ENCODE measurements around the gene RORC.
A peak's percentile ranks its signal among the peaks of the same experiment; 100 is the strongest.
"Not testable (repeated sequence)": the region's sequence is repeated elsewhere in the genome, so short reads cannot be mapped to it uniquely, and the experiment has no call there.

The RORC gene

DNA sequence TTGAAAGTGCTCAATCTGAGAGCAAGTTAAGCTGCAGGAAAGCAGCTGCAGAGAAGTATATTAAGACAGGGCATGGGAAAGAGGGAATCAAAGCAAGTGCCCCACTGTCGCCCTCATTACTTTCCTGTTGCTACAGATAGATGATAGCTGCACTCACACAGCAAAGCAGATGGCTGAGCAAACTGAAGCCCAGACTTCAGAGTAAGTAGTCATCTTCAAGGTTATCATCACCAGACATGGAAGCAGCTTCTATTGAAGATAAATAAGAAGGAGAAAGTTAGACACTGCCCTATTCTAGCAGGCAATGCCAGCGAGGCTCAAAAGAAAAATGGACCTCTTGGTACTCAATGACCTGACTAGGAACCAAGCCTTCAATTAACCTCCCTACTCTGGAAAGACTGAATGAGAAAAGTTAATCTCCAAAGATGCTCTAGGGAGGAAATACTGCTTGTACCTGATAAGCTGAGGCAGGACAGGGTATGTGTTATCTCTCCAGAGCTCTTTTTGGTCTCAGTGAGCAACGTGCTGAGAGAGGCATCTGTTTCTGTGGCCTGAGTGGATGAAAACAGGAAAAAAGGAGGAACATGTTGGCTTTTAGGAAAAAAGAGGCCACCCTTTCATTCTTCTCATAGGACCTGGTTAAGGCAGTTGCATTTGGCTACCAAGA, 57.2 kb downstream of the RORC start:
- DNase-seq = no peak

DNA sequence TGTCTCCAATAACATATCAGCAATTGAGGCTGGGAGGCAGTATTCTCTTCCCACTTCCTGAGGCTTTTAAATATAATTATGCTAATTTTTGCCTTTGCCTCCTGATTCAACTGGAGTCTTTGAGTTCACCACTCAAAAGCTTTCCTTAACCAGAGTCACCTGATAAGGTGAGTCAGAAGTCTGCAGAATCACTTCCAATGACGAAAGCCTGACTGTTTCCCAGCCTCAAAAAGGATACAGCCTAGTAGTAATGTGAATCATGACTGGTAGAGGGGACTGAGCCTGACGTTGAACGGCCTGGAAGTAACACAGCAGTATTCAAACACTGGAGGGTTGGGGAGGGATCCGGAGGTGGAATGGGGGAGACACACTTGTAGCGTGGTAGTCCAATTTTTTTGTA, 57.9 kb downstream of the RORC start:
- no peak for DNase-seq

DNA sequence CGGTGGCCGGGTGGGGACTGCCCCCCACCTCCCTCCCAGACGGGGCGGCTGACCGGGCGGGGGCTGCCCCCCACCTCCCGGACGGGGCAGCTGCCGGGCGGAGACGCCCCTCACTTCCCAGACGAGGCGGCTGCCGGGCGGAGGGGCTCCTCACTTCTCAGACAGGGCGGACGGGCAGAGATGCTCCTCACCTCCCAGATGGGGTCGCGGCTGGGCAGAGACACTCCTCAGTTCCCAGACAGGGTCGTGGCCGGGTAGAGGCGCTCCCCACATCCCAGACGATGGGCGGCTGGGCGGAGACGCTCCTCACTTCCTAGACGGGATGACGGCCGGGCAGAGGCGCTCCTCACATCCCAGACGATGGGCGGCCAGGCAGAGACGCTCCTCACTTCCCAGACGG, 62.3 kb downstream of the RORC start:
- not testable (repeated sequence) for DNase-seq

DNA sequence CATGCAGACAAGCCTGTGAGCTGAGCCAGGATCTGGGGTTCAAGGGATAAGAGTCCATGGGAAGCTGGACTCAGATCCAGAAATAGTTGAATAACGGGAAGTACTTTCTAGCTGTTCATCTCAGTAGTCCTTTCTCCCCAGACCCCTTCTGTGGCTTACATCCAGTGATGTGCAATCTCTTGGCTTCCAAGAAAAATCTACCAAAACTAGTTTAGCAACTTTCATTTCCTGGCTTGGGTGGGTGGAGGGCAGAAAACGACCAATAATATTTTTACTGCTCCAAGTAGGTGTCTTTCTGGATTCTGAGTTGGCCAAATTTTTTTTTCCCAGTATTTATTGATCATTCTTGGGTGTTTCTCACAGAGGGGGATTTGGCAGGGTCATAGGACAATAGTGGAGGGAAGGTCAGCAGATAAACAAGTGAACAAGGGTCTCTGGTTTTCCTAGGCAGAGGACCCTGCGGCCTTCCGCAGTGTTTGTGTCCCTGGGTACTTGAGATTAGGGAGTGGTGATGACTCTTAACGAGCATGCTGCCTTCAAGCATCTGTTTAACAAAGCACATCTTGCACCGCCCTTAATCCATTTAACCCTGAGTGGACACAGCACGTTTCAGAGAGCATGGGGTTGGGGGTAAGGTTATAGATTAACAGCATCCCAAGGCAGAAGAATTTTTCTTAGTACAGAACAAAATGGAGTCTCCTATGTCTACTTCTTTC, 63.1 kb downstream of the RORC start:
- not testable (repeated sequence) for DNase-seq

DNA sequence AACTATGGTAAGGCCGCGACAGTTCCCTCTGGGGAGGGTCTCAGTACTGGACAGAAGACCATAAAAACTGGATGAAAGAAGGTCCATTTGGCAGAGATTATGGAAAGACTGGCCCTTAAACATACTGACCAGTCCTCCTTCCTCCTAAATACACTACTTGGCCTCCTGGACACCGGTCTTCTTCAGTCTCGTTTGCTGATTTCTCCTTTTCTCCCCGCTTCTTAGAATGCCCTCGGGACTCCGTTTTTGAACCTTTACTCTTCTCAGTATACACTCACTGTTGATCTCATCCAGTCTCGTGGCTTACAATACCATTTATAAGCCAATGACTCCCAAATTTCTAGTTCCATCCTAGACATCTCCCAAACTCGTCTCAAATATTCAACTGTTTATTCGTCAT, 67.6 kb downstream of the RORC start:
- no peak for DNase-seq

DNA sequence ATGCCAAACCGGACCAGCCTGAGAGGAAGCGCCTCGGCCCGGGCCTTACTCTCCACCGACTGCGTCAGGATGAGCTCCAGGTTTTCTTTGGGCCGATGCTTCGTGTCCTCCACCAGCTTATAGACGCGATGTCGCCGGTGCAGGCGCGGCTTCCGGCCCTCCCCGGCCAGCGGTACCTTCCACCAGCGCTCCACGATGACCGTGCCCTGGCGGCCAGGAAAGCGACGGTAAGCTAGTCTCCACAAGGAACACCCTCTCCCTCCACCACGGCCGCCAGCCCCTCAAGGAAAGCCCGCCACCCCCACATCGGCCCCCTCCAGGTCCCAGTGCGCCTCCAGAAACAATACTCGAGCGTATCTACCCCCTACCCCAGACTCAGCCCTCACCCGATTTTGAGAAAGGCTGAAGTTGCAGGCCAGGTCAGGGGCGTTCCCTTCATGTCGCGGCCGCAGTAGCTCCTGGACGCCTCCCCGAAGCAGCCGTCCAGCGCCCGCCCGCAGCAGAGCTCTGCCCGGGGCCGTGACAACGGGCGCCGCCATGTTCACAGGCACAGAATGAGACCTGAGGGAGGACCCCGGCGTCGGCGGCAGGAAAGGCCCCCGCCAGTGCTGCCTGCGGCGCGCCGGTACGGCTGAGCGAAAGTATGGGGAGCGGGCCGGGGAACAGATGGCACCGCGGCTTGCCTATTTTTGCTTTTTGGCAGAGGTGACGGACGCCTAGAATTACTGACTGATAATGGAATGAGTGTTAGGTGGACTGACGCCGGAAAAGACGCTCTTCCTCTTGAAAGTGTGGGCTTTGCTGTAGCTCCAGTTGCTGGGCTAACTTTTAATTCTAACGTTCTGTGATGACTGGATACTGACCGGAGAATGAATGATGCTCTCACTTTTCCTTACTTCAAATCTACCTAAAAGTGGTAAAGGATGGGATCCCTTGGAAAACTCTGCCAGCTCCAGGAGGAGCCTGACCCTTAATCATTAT, 68.4 kb downstream of the RORC start, which contains the start of gene MRPL9:
Gene MRPL9 (minus strand): TSS at position 556 of the 981 bp plus-strand sequence. CDS start 17 bp downstream, at position 539.
- DNase-seq = peak; percentile 65 to 91 (median 76)

DNA sequence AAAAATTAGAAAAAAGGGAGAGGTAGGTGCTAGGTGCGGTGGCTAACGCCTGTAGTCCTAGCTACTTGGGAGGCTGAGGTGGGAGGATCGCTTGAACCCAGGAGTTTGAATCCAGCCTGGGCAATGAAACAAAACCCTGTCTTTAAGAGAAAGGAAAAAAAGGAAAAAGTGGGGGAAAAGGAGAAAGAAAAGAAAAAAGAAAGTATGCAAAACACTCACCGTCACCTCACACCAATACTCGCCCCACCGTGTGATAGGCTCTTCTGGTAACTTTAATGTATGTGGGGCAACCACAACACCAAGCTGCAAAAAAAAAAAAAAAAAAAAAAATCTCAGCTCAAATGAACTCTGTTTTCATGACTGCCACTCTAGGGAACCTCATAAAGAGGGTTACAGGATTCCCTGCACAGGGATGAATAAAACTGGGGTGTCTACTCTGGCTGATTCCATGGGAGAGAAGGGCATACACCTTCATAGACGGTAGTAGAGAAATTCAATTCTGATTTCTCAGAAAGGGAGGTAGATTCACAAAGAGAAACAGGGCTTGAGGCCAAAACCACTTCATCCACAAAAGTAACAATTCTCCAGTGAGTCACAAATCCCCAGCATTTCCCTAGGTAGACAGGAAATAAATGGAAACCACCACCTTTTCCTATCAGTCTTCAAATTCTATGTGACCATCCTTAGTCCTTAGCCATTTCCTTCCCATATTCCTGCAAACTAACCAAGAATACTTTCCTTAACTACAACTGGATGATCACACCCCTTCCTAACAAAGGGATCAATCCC, 70.8 kb downstream of the RORC start:
- DNase-seq = no peak

DNA sequence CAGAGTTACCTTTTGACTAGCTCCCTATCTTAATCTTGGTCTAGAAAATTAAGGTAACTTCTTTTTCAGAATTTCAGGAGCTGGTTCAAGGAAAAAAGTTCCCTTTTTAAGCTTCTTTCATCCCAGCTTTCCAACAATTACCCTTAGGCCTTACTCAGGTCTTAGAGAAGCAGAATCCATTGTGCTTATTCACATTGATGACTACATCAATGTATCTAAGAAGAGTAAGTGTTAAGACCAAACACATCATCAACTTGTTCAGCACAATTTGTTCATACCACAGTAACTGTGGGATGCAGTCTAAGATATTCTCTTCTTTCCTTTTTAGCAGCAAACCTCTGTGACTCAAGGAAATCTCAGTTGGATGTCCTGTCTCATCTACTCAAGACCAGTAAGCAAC, 72.4 kb downstream of the RORC start:
- DNase-seq = no peak

DNA sequence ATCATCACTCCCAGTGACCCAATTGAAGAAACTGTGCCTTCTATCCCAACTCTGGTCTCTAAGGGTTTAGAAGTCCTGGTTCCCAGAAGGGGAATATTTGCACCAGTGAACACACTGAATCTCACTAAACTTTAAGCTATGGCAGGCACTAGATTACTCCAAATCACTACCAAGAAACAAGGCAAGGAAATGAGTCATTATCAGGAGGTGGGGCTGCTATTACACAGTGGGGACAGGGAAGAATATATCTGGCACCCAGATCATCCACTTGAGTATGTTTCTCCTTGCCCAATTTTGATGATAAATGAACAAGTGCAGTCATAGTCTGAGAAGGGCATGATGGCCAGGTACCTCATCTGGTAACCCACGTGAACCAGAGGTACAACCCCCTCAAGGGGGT, 75.3 kb downstream of the RORC start:
- no peak for DNase-seq

Measured in T-helper 2 cell (primary cell).